Forelimb muscle (tissue), 1 donor: ENCODE results near the gene AHSG. TPM values are rescaled to one million over a fixed set of nuclear protein-coding genes. Genes with fewer than 3 reads are reported as not detected.

Experiments used
- polyA plus RNA-seq: library from polyadenylated mRNA; unstranded; fragments of 120-200 nt; gene quantifications from one replicate; pipeline ENCODE4 v1.2.1, GENCODE V29; 2013; ENCODE audit not compliant: insufficient read length

Gene AHSG
- polyA plus RNA-seq, 1 donor: not detected

Other genes starting within 250 kb of the AHSG start
- 3.5 TPM for gene CRYGS, start 68.7 kb upstream of the AHSG start, polyA plus RNA-seq
- gene TBCCD1, start 45.7 kb upstream of the AHSG start, polyA plus RNA-seq: 12.0 TPM
- gene DNAJB11, start 42.3 kb upstream of the AHSG start, polyA plus RNA-seq: 31.0 TPM
- not detected for gene FETUB, start 27.3 kb downstream of the AHSG start, polyA plus RNA-seq
- not detected for gene HRG, start 53.0 kb downstream of the AHSG start, polyA plus RNA-seq
- not detected for gene KNG1, start 104.3 kb downstream of the AHSG start, polyA plus RNA-seq
- 536 TPM for gene EIF4A2, start 170.5 kb downstream of the AHSG start, polyA plus RNA-seq
- gene RFC4, start 193.4 kb downstream of the AHSG start, polyA plus RNA-seq: 19.7 TPM
- gene ADIPOQ, start 229.7 kb downstream of the AHSG start, polyA plus RNA-seq: 0.06 TPM